ENCODE measurements around the gene PAPSS1. TPM values are rescaled to one million over a fixed set of nuclear protein-coding genes. Genes with fewer than 3 reads are reported as not detected.
"Not testable (repeated sequence)": the region's sequence is repeated elsewhere in the genome, so short reads cannot be mapped to it uniquely, and the experiment has no call there.

The PAPSS1 gene
- polyA plus RNA-seq, 1 experiment = 95.5 TPM

DNA sequence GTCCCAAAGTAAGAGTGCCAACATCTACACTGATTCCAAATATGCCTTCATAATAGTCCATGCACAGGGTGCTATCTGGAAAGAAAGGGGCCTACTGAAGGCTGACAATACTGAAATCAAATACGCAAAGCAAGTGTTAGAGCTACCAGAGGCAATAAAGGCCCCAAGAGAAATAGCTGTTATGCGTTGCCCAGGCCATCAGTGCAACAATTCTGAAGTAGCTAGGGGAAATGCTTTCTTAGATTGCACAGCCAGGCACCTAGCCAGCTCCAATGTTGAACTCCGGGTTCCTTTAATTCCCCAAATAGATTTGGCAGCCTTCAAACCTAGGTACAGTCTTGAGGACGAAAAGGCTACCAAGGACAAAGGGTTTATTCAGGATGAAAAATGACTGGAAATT is 17.4 kb upstream of the PAPSS1 start:
- TF ChIP-seq, protein P1, sequence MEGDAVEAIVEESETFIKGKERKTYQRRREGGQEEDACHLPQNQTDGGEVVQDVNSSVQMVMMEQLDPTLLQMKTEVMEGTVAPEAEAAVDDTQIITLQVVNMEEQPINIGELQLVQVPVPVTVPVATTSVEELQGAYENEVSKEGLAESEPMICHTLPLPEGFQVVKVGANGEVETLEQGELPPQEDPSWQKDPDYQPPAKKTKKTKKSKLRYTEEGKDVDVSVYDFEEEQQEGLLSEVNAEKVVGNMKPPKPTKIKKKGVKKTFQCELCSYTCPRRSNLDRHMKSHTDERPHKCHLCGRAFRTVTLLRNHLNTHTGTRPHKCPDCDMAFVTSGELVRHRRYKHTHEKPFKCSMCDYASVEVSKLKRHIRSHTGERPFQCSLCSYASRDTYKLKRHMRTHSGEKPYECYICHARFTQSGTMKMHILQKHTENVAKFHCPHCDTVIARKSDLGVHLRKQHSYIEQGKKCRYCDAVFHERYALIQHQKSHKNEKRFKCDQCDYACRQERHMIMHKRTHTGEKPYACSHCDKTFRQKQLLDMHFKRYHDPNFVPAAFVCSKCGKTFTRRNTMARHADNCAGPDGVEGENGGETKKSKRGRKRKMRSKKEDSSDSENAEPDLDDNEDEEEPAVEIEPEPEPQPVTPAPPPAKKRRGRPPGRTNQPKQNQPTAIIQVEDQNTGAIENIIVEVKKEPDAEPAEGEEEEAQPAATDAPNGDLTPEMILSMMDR (IDR thresholded peaks at IDR 0.05; ENCODE audit: low read depth, low read length) = no peak
- ChIA-PET POLR2A (no interaction called here), CTCF (interaction anchor here (0.6 to 4.7 kb wide), 15 partner anchors 10 to 643 kb away, joined by 3 to 39 read pairs (median 4); partner anchors contain the start of gene PAPSS1)
- H3K9me3 ChIP-seq (ENCODE audit: control insufficient read depth, insufficient read depth, low read length) = no peaks in the 10 kb centered on the region
- no peak overlapping the region for H3K4me3 ChIP-seq (ENCODE audit: low read depth, low read length)
- peaks cover 5% of the 10 kb centered on the region for H3K27me3 ChIP-seq (ENCODE audit: control insufficient read depth, insufficient read depth, low read length)
- no peak overlapping the region for H3K27ac ChIP-seq (ENCODE audit: low read depth, low read length)
- DNase-seq (ENCODE audit: low read depth, low spot score) = no peak

DNA sequence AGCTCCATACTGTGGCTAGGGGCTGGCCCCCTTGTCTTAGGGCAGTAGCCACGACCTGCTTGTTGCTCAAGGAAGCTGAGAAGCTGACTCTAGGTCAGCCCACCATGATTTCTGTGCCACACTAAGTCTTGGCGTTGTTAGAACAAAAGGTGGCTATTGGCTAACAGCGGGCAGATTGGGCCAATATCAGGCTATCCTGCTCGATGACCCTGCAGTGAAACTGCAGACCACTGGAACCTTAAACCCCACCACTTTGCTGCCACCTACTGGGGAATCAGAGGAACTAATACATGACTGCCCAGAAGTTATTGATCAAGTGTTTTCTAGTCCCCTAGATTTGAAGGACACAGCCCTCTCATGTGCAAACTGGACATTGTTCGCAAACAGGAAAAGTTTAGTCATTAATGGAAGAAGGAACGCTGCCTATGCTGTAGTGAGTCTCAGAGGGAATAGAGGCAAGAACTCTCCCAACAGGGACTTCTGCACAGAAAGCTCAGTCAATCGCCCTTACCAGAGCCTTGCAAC is 17.0 kb upstream of the PAPSS1 start:
- ChIA-PET CTCF (interaction anchor here (0.6 to 4.7 kb wide), 21 partner anchors 9 to 642 kb away, joined by 3 to 39 read pairs (median 4); partner anchors contain the start of gene PAPSS1), POLR2A (no interaction called here)
- DNase-seq (ENCODE audit: low read depth, low spot score) = no peak
- Histone ChIP-seq H3K27ac (ENCODE audit: low read depth, low read length) (no peak overlapping the region), H3K27me3 (ENCODE audit: control insufficient read depth, insufficient read depth, low read length) (peaks cover 5% of the 10 kb centered on the region), H3K9me3 (ENCODE audit: control insufficient read depth, insufficient read depth, low read length) (no peaks in the 10 kb centered on the region), H3K4me3 (ENCODE audit: low read depth, low read length) (no peak overlapping the region)
- TF ChIP-seq, protein P1 (IDR thresholded peaks at IDR 0.05; ENCODE audit: low read depth, low read length) = peak; percentile 84

DNA sequence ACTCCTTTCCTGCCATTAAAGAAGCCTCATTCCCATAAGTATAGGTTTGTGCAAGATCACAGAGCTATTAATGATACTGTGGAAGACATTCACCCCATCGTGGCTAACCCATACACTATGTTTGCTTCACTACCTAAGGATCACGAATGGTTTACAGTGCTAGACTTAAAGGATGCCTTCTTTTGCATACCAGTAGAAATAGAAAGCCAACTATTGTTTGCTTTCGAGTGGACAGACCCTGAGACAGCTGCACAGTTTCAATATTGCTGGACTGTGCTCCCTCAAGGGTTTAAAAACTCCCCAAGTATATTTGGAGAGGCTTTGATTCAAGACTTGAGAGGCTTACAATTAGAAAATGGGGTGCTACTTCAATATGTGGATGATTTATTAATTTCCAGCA is 16.0 kb upstream of the PAPSS1 start:
- Histone ChIP-seq H3K27ac (ENCODE audit: low read depth, low read length) (no peak overlapping the region), H3K27me3 (ENCODE audit: control insufficient read depth, insufficient read depth, low read length) (peaks cover 5% of the 10 kb centered on the region), H3K4me3 (ENCODE audit: low read depth, low read length) (no peak overlapping the region), H3K9me3 (ENCODE audit: control insufficient read depth, insufficient read depth, low read length) (no peaks in the 10 kb centered on the region)
- TF ChIP-seq, protein P1 (IDR thresholded peaks at IDR 0.05; ENCODE audit: low read depth, low read length) = no peak
- CTCF ChIA-PET = interaction anchor here (0.6 to 4.7 kb wide), 16 partner anchors 8 to 614 kb away, joined by 3 to 39 read pairs (median 5); partner anchors contain the start of gene PAPSS1
- POLR2A ChIA-PET = no interaction called here
- no peak for DNase-seq (ENCODE audit: low read depth, low spot score)

DNA sequence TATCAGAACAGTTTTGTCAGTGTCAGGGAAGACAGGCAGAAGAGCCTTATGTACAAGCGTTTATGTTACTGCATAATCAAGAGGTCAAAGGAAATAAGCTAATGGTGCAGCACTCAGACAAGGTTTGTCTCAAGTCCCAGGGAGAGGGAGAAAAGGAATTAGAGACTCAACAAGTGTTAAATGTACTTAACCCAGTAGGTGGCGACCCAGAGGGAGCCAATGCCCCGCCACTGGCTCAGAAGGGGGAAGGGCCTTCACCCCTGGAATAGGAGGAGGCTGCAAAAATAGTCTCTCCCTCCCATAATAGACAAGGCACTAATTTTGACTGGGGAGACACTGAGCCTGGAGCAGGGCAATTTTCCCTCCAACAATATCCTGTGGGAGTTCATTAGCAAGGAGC is 14.1 kb upstream of the PAPSS1 start:
- POLR2A ChIA-PET = no interaction called here
- TF ChIP-seq, protein P1 (IDR thresholded peaks at IDR 0.05; ENCODE audit: low read depth, low read length) = peak; percentile 38; the same call in 1 of the 2 replicates
- H3K9me3 ChIP-seq (ENCODE audit: control insufficient read depth, insufficient read depth, low read length) = no peaks in the 10 kb centered on the region
- peaks cover 5% of the 10 kb centered on the region for H3K27me3 ChIP-seq (ENCODE audit: control insufficient read depth, insufficient read depth, low read length)
- DNase-seq (ENCODE audit: low read depth, low spot score) = no peak
- no peak overlapping the region for H3K4me3 ChIP-seq (ENCODE audit: low read depth, low read length)
- H3K27ac ChIP-seq (ENCODE audit: low read depth, low read length) = no peak overlapping the region
- CTCF ChIA-PET = interaction anchor here (1.1 to 4.7 kb wide), 3 partner anchors 13 to 32 kb away, joined by 3 to 39 read pairs (median 3); partner anchors contain the start of gene PAPSS1

DNA sequence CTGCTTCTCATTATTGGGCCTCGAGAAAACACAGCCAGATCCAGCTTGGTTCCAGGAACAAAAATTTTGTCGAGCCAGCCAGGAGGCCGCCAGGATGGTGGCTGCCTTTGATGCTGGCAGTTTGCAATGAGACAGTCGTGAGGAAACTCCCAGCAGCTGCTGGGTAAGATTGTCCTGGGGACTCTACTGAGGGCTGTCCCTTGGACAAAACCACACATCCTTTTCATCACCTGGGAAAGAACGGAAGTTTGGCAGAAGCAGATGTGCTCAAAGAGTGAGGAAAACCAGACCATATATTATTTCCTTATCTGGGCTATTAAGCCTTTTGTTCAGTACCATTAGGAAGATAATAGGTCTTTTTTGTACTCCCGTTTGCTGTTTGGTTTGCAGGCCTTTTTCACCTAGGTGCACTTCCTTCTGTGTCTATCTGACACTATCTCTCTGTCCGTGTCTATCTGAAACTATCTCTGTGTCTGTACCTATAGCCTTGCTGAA is 13.4 kb upstream of the PAPSS1 start:
- H3K27me3 ChIP-seq (ENCODE audit: control insufficient read depth, insufficient read depth, low read length) = peaks cover 5% of the 10 kb centered on the region
- ChIA-PET CTCF (interaction anchor here (0.6 to 4.7 kb wide), 3 partner anchors 12 to 41 kb away, joined by 3 to 39 read pairs (median 3); partner anchors contain the start of gene PAPSS1), POLR2A (no interaction called here)
- DNase-seq (ENCODE audit: low read depth, low spot score) = no peak
- no peaks in the 10 kb centered on the region for H3K9me3 ChIP-seq (ENCODE audit: control insufficient read depth, insufficient read depth, low read length)
- no peak overlapping the region for H3K27ac ChIP-seq (ENCODE audit: low read depth, low read length)
- TF ChIP-seq, protein P1 (IDR thresholded peaks at IDR 0.05; ENCODE audit: low read depth, low read length) = no peak
- no peak overlapping the region for H3K4me3 ChIP-seq (ENCODE audit: low read depth, low read length)

DNA sequence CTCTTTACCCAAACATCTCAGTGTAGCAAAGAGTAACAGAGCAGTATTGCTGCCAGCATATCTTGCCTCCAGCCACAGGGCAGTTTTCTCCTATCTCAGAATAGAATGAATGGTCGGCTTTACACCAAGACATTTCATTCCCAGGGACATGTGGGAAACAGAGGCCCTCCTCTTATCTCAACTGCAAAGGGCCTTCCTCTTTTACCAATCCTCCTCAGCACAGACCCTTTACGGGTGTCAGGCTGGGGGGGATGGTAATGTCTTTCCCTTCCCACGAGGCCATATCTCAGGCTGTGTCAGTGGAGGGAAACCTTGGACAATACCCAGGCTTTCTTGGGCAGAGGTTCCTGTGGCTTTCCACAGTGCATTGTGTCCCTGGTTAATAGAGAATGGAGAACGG is 9.0 kb upstream of the PAPSS1 start:
- DNase-seq (ENCODE audit: low read depth, low spot score); H3K4me3 ChIP-seq (ENCODE audit: low read depth, low read length); CTCF ChIA-PET; H3K9me3 ChIP-seq (ENCODE audit: control insufficient read depth, insufficient read depth, low read length); H3K27ac ChIP-seq (ENCODE audit: low read depth, low read length); POLR2A ChIA-PET; H3K27me3 ChIP-seq (ENCODE audit: control insufficient read depth, insufficient read depth, low read length): not testable (repeated sequence)

DNA sequence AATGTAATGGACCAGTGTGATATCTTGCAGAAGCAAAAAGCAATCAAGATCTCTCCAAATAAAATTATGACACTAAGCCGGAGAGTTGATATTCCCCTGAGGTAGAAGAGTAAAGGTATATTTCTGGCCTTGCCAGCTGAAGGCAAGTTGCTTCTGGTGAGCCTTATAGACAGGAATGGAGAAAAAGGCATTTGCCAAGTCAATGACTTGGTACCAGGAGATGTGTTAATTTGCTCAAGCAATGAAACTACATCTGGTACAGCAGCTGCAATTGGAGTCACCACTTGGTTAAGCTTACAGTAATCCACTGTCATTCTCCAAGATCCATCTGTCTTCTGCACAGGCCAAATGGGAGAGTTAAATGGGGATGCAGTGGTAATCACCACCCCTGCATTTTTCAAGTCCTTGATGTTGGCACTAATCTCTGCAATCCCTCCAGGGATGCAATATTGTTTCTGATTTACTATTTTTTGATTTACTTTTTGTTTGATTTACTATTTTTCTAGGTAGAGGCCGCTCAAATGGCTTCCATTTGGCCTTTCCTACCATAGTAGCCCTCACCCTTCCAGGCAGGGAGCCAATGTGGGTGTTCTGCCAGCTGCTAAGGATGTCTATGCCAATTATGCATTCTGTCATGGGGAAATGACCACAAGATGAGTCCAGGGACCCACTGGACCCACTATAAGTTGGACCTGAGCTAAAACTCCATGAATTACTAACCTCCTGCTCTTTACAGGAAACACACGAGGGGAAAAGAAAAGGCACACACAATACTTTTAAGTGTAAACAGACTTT is 6.3 kb upstream of the PAPSS1 start:
- H3K27ac ChIP-seq (ENCODE audit: low read depth, low read length); H3K27me3 ChIP-seq (ENCODE audit: control insufficient read depth, insufficient read depth, low read length); POLR2A ChIA-PET; DNase-seq (ENCODE audit: low read depth, low spot score); H3K4me3 ChIP-seq (ENCODE audit: low read depth, low read length); H3K9me3 ChIP-seq (ENCODE audit: control insufficient read depth, insufficient read depth, low read length): not testable (repeated sequence)
- CTCF ChIA-PET = interaction anchor here (2.0 kb wide), 1 partner anchor 11 kb away, joined by 10 read pairs; no protein-coding TSS in a partner anchor
